ENCODE measurements around the gene APLF.

The APLF gene

DNA sequence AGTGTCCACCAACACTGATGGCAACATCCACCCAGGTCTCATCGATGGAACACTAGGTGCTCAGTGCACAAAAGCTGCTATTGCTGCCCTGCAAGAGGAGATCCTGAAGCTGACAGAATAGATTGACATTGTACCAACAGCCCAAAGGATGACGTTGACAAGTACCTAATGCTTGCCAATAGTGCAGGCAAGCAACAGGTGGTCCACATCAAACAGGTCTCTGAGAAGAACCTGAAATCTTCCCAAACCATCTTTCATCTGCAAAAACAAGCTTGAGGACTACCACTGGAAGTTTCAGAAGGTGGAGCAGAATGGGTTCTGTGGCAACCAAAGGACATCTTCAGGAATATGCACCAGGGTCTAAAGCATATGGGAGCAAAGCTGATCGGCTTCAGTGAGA, 160.2 kb downstream of the APLF start:
- TF ChIP-seq, protein P1, sequence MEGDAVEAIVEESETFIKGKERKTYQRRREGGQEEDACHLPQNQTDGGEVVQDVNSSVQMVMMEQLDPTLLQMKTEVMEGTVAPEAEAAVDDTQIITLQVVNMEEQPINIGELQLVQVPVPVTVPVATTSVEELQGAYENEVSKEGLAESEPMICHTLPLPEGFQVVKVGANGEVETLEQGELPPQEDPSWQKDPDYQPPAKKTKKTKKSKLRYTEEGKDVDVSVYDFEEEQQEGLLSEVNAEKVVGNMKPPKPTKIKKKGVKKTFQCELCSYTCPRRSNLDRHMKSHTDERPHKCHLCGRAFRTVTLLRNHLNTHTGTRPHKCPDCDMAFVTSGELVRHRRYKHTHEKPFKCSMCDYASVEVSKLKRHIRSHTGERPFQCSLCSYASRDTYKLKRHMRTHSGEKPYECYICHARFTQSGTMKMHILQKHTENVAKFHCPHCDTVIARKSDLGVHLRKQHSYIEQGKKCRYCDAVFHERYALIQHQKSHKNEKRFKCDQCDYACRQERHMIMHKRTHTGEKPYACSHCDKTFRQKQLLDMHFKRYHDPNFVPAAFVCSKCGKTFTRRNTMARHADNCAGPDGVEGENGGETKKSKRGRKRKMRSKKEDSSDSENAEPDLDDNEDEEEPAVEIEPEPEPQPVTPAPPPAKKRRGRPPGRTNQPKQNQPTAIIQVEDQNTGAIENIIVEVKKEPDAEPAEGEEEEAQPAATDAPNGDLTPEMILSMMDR (IDR thresholded peaks at IDR 0.05; ENCODE audit: low read depth, low read length, missing control alignments): no peak
- no peak overlapping the region for H3K4me3 ChIP-seq (replicated peaks; ENCODE audit: low read depth, low read length)
- no peak for DNase-seq (ENCODE audit: extremely low read depth, low read depth)

Measured in HFF-Myc (cell line).